H1 (cell line): ENCODE data around the gene CLCA4. TPM values are rescaled to one million over a fixed set of nuclear protein-coding genes. Genes with fewer than 3 reads are reported as not detected.

Experiments used
- CEBPB ChIP-seq: IDR thresholded peaks from 2 replicates; pipeline ENCODE4 v1.6.1; 2012; ENCODE audit warnings: low read depth, low read length
- CHD1 ChIP-seq: IDR thresholded peaks from 2 replicates; pipeline ENCODE4 v1.6.1; 2012; ENCODE audit warnings: low read depth, low read length, improper control_type of control experiment
- CTBP2 ChIP-seq: IDR thresholded peaks from 2 replicates; pipeline ENCODE4 v1.7.0; 2011; ENCODE audit warnings: borderline replicate concordance, mild to moderate bottlenecking, moderate library complexity, mixed read lengths, low read length; ENCODE audit not compliant: insufficient read depth, insufficient read length
- GTF2F1 ChIP-seq: IDR thresholded peaks from 2 replicates; pipeline ENCODE4 v1.6.1; 2012; ENCODE audit warnings: low read depth, low read length, improper control_type of control experiment, borderline replicate concordance
- RBBP5 ChIP-seq: IDR thresholded peaks from 2 replicates; pipeline ENCODE4 v1.7.1; 2012; ENCODE audit warnings: low read depth, mild to moderate bottlenecking, inconsistent platforms, low read length, moderate library complexity, borderline replicate concordance
- SAP30 ChIP-seq: fragments of 300-600 bp; sonication (generic); IDR thresholded peaks from 2 replicates; pipeline ENCODE4 v1.7.1; 2012; ENCODE audit warnings: low read length, moderate library complexity, mild to moderate bottlenecking, inconsistent platforms; ENCODE audit not compliant: insufficient read depth, insufficient replicate concordance
- SIRT6 ChIP-seq: IDR thresholded peaks from one replicate; pipeline ENCODE4 v1.7.1; 2012; ENCODE audit warnings: low read length, inconsistent platforms
- SP1 ChIP-seq: IDR thresholded peaks from 2 replicates; pipeline ENCODE4 v1.6.1; 2011; ENCODE audit warnings: low read depth, low read length
- SP2 ChIP-seq: IDR thresholded peaks from 2 replicates; pipeline ENCODE4 v1.6.1; 2012; ENCODE audit warnings: mild to moderate bottlenecking, low read length, inconsistent platforms
- SRF ChIP-seq: IDR thresholded peaks from 2 replicates; pipeline ENCODE4 v1.6.1; 2011; ENCODE audit warnings: mild to moderate bottlenecking, low read depth, low read length, moderate library complexity
- TBP ChIP-seq: IDR thresholded peaks from 2 replicates; pipeline ENCODE4 v1.6.1; 2011; ENCODE audit warnings: low read depth, low read length, improper control_type of control experiment
- polyA plus RNA-seq, 7 experiments: library from polyadenylated mRNA; depleted of rRNA in 3 of 7; stranded (reverse) in 5 of 7; unstranded in 2 of 7; fragments of >200 nt in 5 of 7; fragments of 200-250 nt in 2 of 7; gene quantifications; 1 replicate in 5 of 7; 2 replicates in 1 of 7; 4 replicates in 1 of 7; pipeline versions ENCODE4 v1.2.1 to v1.2.3, GENCODE V29; 2011 to 2013; ENCODE audit warnings: missing spikeins in 2 of 7, mixed read lengths in 2 of 7
- total RNA-seq: library from RNA; stranded (reverse); fragmentation: NEBNext Ultra II Directional; extraction: Animal tissue kit (Norgen Biotek cat#: 25700); gene quantifications from 2 replicates; pipeline ENCODE4 v1.2.1, GENCODE V29; 2021
- TF ChIP-seq, protein P1 (sequence below): fragments of 300-600 bp; sonication (generic); IDR thresholded peaks from 2 replicates; pipeline ENCODE4 v1.7.1; 2012; ENCODE audit warnings: low read length, moderate library complexity, mild to moderate bottlenecking, inconsistent platforms; ENCODE audit not compliant: insufficient replicate concordance

The CLCA4 gene
- total and polyA plus RNA-seq, 2 of the 8 experiments (the other 6 are each of a cell fraction or from before 2014, with no cell fraction given), result not detected

DNA sequence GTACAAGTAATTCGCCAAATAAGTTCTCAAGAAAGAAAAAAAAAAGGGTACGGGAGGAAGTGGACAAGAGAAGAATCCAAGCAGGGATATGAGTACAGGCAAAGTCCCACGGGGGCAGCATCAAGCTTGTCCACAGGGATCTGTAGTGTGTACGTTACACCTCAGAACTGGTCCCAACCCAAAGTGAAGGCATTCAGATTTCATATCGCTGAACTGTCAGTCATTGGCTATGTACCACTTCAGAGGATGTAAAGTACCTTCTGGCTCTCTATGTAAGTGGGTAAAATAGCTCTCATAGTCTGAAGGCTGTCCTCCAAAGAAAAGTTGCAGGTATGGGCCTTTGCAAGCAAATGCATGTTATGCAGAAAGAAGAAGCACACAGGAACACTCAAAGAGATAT, 8.1 kb upstream of the CLCA4 start (continued):
- TF ChIP-seq, protein P1, sequence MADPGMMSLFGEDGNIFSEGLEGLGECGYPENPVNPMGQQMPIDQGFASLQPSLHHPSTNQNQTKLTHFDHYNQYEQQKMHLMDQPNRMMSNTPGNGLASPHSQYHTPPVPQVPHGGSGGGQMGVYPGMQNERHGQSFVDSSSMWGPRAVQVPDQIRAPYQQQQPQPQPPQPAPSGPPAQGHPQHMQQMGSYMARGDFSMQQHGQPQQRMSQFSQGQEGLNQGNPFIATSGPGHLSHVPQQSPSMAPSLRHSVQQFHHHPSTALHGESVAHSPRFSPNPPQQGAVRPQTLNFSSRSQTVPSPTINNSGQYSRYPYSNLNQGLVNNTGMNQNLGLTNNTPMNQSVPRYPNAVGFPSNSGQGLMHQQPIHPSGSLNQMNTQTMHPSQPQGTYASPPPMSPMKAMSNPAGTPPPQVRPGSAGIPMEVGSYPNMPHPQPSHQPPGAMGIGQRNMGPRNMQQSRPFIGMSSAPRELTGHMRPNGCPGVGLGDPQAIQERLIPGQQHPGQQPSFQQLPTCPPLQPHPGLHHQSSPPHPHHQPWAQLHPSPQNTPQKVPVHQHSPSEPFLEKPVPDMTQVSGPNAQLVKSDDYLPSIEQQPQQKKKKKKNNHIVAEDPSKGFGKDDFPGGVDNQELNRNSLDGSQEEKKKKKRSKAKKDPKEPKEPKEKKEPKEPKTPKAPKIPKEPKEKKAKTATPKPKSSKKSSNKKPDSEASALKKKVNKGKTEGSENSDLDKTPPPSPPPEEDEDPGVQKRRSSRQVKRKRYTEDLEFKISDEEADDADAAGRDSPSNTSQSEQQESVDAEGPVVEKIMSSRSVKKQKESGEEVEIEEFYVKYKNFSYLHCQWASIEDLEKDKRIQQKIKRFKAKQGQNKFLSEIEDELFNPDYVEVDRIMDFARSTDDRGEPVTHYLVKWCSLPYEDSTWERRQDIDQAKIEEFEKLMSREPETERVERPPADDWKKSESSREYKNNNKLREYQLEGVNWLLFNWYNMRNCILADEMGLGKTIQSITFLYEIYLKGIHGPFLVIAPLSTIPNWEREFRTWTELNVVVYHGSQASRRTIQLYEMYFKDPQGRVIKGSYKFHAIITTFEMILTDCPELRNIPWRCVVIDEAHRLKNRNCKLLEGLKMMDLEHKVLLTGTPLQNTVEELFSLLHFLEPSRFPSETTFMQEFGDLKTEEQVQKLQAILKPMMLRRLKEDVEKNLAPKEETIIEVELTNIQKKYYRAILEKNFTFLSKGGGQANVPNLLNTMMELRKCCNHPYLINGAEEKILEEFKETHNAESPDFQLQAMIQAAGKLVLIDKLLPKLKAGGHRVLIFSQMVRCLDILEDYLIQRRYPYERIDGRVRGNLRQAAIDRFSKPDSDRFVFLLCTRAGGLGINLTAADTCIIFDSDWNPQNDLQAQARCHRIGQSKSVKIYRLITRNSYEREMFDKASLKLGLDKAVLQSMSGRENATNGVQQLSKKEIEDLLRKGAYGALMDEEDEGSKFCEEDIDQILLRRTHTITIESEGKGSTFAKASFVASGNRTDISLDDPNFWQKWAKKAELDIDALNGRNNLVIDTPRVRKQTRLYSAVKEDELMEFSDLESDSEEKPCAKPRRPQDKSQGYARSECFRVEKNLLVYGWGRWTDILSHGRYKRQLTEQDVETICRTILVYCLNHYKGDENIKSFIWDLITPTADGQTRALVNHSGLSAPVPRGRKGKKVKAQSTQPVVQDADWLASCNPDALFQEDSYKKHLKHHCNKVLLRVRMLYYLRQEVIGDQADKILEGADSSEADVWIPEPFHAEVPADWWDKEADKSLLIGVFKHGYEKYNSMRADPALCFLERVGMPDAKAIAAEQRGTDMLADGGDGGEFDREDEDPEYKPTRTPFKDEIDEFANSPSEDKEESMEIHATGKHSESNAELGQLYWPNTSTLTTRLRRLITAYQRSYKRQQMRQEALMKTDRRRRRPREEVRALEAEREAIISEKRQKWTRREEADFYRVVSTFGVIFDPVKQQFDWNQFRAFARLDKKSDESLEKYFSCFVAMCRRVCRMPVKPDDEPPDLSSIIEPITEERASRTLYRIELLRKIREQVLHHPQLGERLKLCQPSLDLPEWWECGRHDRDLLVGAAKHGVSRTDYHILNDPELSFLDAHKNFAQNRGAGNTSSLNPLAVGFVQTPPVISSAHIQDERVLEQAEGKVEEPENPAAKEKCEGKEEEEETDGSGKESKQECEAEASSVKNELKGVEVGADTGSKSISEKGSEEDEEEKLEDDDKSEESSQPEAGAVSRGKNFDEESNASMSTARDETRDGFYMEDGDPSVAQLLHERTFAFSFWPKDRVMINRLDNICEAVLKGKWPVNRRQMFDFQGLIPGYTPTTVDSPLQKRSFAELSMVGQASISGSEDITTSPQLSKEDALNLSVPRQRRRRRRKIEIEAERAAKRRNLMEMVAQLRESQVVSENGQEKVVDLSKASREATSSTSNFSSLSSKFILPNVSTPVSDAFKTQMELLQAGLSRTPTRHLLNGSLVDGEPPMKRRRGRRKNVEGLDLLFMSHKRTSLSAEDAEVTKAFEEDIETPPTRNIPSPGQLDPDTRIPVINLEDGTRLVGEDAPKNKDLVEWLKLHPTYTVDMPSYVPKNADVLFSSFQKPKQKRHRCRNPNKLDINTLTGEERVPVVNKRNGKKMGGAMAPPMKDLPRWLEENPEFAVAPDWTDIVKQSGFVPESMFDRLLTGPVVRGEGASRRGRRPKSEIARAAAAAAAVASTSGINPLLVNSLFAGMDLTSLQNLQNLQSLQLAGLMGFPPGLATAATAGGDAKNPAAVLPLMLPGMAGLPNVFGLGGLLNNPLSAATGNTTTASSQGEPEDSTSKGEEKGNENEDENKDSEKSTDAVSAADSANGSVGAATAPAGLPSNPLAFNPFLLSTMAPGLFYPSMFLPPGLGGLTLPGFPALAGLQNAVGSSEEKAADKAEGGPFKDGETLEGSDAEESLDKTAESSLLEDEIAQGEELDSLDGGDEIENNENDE, result no peak
- no peak for TF ChIP-seq SP1
- no peak for TF ChIP-seq SRF
- TF ChIP-seq RBBP5, result no peak
- TF ChIP-seq CTBP2, result no peak
- TF ChIP-seq SAP30, result no peak
- TF ChIP-seq CHD1, result no peak
- TF ChIP-seq SIRT6, result no peak
- TF ChIP-seq TBP, result no peak
- TF ChIP-seq GTF2F1, result no peak
- TF ChIP-seq SP2, result no peak
- TF ChIP-seq CEBPB, result no peak
